H9 (cell line): ENCODE data around the gene TJP2. TPM values are rescaled to one million over a fixed set of nuclear protein-coding genes. Genes with fewer than 3 reads are reported as not detected.

Experiments used
- DNase-seq: peaks from one replicate; pipeline ENCODE4 v3.0.0-alpha.2; 2017
- H2AFZ ChIP-seq: one replicate; pipeline ENCODE4 v1.6.1; 2013; ENCODE audit warnings: mild to moderate bottlenecking, low read length, control low read depth, moderate library complexity
- H2AK5ac ChIP-seq: 2 replicates; pipeline ENCODE4 v1.6.1; 2013; ENCODE audit warnings: low read length, control low read depth, mixed read lengths; ENCODE audit not compliant: insufficient read length
- H2BK120ac ChIP-seq: one replicate; pipeline ENCODE4 v1.6.1; 2013; ENCODE audit warnings: low read depth, mild to moderate bottlenecking, low read length, control low read depth, inconsistent platforms; ENCODE audit not compliant: poor library complexity, severe bottlenecking
- H2BK12ac ChIP-seq: 2 replicates; pipeline ENCODE4 v1.6.1; 2013; ENCODE audit warnings: low read length, control low read depth, mixed read lengths, low read depth; ENCODE audit not compliant: insufficient read length
- H2BK15ac ChIP-seq: 2 replicates; pipeline ENCODE4 v1.6.1; 2013; ENCODE audit warnings: low read depth, low read length, control low read depth
- H2BK20ac ChIP-seq: one replicate; pipeline ENCODE4 v1.6.1; 2013; ENCODE audit warnings: low read depth, mild to moderate bottlenecking, low read length, control low read depth, inconsistent platforms; ENCODE audit not compliant: poor library complexity, severe bottlenecking
- H2BK5ac ChIP-seq: 2 replicates; pipeline ENCODE4 v1.6.1; 2013; ENCODE audit warnings: low read length, control low read depth, mixed read lengths; ENCODE audit not compliant: insufficient read length
- H3K14ac ChIP-seq: 2 replicates; pipeline ENCODE4 v1.6.1; 2013; ENCODE audit warnings: low read length, control low read depth; ENCODE audit not compliant: insufficient read depth
- H3K18ac ChIP-seq: 2 replicates; pipeline ENCODE4 v1.6.1; 2013; ENCODE audit warnings: low read depth, mild to moderate bottlenecking, mixed read lengths, low read length, control low read depth; ENCODE audit not compliant: insufficient read length
- H3K23ac ChIP-seq: 2 replicates; pipeline ENCODE4 v1.6.1; 2013; ENCODE audit warnings: low read length, control low read depth, mixed read lengths, low read depth; ENCODE audit not compliant: insufficient read length
- H3K23me2 ChIP-seq: 2 replicates; pipeline ENCODE4 v1.6.1; 2013; ENCODE audit warnings: low read depth, mild to moderate bottlenecking, mixed read lengths, low read length, control low read depth; ENCODE audit not compliant: insufficient read length, poor library complexity, severe bottlenecking
- H3K27ac ChIP-seq: 2 replicates; pipeline ENCODE4 v1.5.1; 2013; ENCODE audit warnings: low read length, control low read depth, mixed read lengths, low read depth; ENCODE audit not compliant: insufficient read length
- H3K27me3 ChIP-seq: 2 replicates; pipeline ENCODE4 v1.6.1; 2013; ENCODE audit warnings: low read length, control low read depth, inconsistent platforms; ENCODE audit not compliant: insufficient read depth
- H3K4ac ChIP-seq: 2 replicates; pipeline ENCODE4 v1.6.1; 2013; ENCODE audit warnings: low read depth, mild to moderate bottlenecking, control low read depth, inconsistent platforms, low read length, moderate library complexity
- H3K4me1 ChIP-seq: 2 replicates; pipeline ENCODE4 v1.6.1; 2013; ENCODE audit warnings: low read length, control low read depth, inconsistent platforms; ENCODE audit not compliant: insufficient read depth
- H3K4me2 ChIP-seq: 2 replicates; pipeline ENCODE4 v1.6.1; 2013; ENCODE audit warnings: low read length, control low read depth, mixed read lengths; ENCODE audit not compliant: insufficient read length, insufficient read depth
- H3K56ac ChIP-seq: 2 replicates; pipeline ENCODE4 v1.6.1; 2013; ENCODE audit warnings: low read depth, mild to moderate bottlenecking, mixed read lengths, low read length, control low read depth; ENCODE audit not compliant: insufficient read length
- H3K79me1 ChIP-seq: 2 replicates; pipeline ENCODE4 v1.6.1; 2013; ENCODE audit warnings: low read depth, mild to moderate bottlenecking, moderate library complexity, low read length, control low read depth, inconsistent platforms; ENCODE audit not compliant: insufficient read depth, poor library complexity, severe bottlenecking
- H3K79me2 ChIP-seq: 2 replicates; pipeline ENCODE4 v1.6.1; 2013; ENCODE audit warnings: low read length, control low read depth, inconsistent platforms; ENCODE audit not compliant: insufficient read depth
- H3K9ac ChIP-seq: 2 replicates; pipeline ENCODE4 v1.6.1; 2013; ENCODE audit warnings: low read length, control low read depth, mixed read lengths; ENCODE audit not compliant: insufficient read length; ENCODE audit errors: extremely low read depth
- H3K9me3 ChIP-seq: one replicate; pipeline ENCODE4 v1.6.1; 2013; ENCODE audit warnings: low read depth, low read length, inconsistent platforms; ENCODE audit not compliant: control insufficient read depth
- H3T11ph ChIP-seq: one replicate; pipeline ENCODE4 v1.6.1; 2013; ENCODE audit warnings: mild to moderate bottlenecking, low read length, control low read depth, inconsistent platforms
- H4K20me1 ChIP-seq: one replicate; pipeline ENCODE4 v1.6.1; 2013; ENCODE audit not compliant: control insufficient read depth, insufficient read length, insufficient read depth
- H4K5ac ChIP-seq: 2 replicates; pipeline ENCODE4 v1.6.1; 2013; ENCODE audit warnings: low read depth, mild to moderate bottlenecking, mixed read lengths, low read length, control low read depth; ENCODE audit not compliant: insufficient read length
- H4K8ac ChIP-seq: replicated peaks from 2 replicates; pipeline ENCODE4 v1.6.1; 2013; ENCODE audit warnings: low read length, control low read depth, mixed read lengths, low read depth; ENCODE audit not compliant: insufficient read length
- H4K91ac ChIP-seq: 2 replicates; pipeline ENCODE4 v1.6.1; 2013; ENCODE audit warnings: low read depth, mild to moderate bottlenecking, moderate library complexity, mixed read lengths, low read length, control low read depth; ENCODE audit not compliant: insufficient read length
- H3K27ac Mint-ChIP-seq, 3 experiments: 2 replicates in 2 of 3; 3 replicates in 1 of 3; pipeline ENCODE4 v1.8.0; 2020 to 2021; ENCODE audit warnings: mixed read lengths in 3 of 3, mild to moderate bottlenecking in 1 of 3, moderate library complexity in 1 of 3
- H3K27me3 Mint-ChIP-seq: 2 replicates; pipeline ENCODE4 v1.8.0; 2021; ENCODE audit warnings: low read depth, mild to moderate bottlenecking, moderate library complexity, mixed read lengths
- H3K36me3 Mint-ChIP-seq, 3 experiments: 2 replicates in 2 of 3; 3 replicates in 1 of 3; pipeline ENCODE4 v1.8.0; 2020 to 2021; ENCODE audit warnings: low read depth in 3 of 3, mixed read lengths in 3 of 3; ENCODE audit not compliant: insufficient read depth in 1 of 3
- H3K4me1 Mint-ChIP-seq, 2 experiments: 2 replicates each; pipeline ENCODE4 v1.8.0; 2020; ENCODE audit warnings: mixed read lengths in 2 of 2
- H3K4me3 Mint-ChIP-seq, 2 experiments: 2 replicates in 1 of 2; 3 replicates in 1 of 2; pipeline ENCODE4 v1.8.0; 2020 to 2021; ENCODE audit warnings: mild to moderate bottlenecking in 2 of 2, mixed read lengths in 2 of 2, moderate library complexity in 1 of 2
- H3K9me3 Mint-ChIP-seq, 2 experiments: 2 replicates in 1 of 2; 3 replicates in 1 of 2; pipeline ENCODE4 v1.8.0; 2020; ENCODE audit warnings: mild to moderate bottlenecking in 2 of 2, mixed read lengths in 2 of 2, moderate library complexity in 1 of 2
- CTCF ChIP-seq: fragments of 200-600 bp; sonication (generic); conservative IDR thresholded peaks from 3 replicates; pipeline ENCODE4 v1.8.0; 2021; ENCODE audit warnings: antibody characterized with exemption, mild to moderate bottlenecking
- WGBS: extraction: QIAGEN DNeasy Blood & Tissue Kit; methylation state at CpG from one replicate; pipeline ENCODE4 v1.1.7; 2013; ENCODE audit warnings: missing lambda C conversion rate, low lambda C conversion rate, mixed read lengths; ENCODE audit not compliant: insufficient read length; ENCODE audit errors: extremely low coverage; 5-methylcytosine and 5-hydroxymethylcytosine counted together
- total RNA-seq: library from RNA; stranded (reverse); gene quantifications from 2 replicates; pipeline ENCODE4 v1.2.1, GENCODE V29; 2021

TJP2 gene
- total RNA-seq, 1 experiment from 2014 or later: 130 TPM

GRCh38 chr9:69141851-69142250 is 32.2 kb upstream of the TJP2 start:
- Histone ChIP-seq H3T11ph (no peak overlapping the region), H2AK5ac (no peak overlapping the region), H3K4me2 (no peak overlapping the region), H3K79me1 (peaks cover 9% of the 10 kb centered on the region), H2BK12ac (no peak overlapping the region), H2BK20ac (no peak overlapping the region), H4K5ac (no peak overlapping the region), H2BK15ac (no peak overlapping the region), H3K9ac (no peak overlapping the region), H3K4ac (no peak overlapping the region), H3K14ac (no peak overlapping the region), H4K8ac (no peak overlapping the region), H3K27ac (no peak overlapping the region), H3K9me3 (no peaks in the 10 kb centered on the region), H3K27me3 (no peaks in the 10 kb centered on the region), H2BK120ac (no peak overlapping the region), H3K18ac (no peak overlapping the region), H3K23ac (no peak overlapping the region), H4K91ac (no peak overlapping the region), H2BK5ac (no peak overlapping the region), H3K79me2 (peaks cover 16% of the 10 kb centered on the region), H3K56ac (no peak overlapping the region), H3K23me2 (no peaks in the 10 kb centered on the region), H4K20me1 (no peaks in the 10 kb centered on the region), H3K4me1 (no peaks in the 10 kb centered on the region; the same call in 1 of the 2 replicates), H2AFZ (no peak overlapping the region)
- no CpG with 5 or more reads among the region's 5 CpGs for WGBS
- TF ChIP-seq CTCF: no peak
- peak overlapping the region in 2 of 3 experiments; percentile 38 to 76; a peak in 4 of 7 replicates for H3K27ac Mint-ChIP-seq
- no peaks in the 10 kb centered on the region for H3K9me3 Mint-ChIP-seq
- no peaks in the 10 kb centered on the region for H3K27me3 Mint-ChIP-seq
- DNase-seq: peak; percentile 12
- H3K4me3 Mint-ChIP-seq: no peak overlapping the region
- H3K36me3 Mint-ChIP-seq: peaks cover 17 to 26% (median 23%) of the 10 kb centered on the region in 3 experiments
- peaks cover 2 to 4% of the 10 kb centered on the region in 2 experiments; a peak in 3 of 4 replicates for H3K4me1 Mint-ChIP-seq
